ENCODE data around the gene RIN3.
A peak's percentile ranks its signal among the peaks of the same experiment; 100 is the strongest.

Gene RIN3, protein sequence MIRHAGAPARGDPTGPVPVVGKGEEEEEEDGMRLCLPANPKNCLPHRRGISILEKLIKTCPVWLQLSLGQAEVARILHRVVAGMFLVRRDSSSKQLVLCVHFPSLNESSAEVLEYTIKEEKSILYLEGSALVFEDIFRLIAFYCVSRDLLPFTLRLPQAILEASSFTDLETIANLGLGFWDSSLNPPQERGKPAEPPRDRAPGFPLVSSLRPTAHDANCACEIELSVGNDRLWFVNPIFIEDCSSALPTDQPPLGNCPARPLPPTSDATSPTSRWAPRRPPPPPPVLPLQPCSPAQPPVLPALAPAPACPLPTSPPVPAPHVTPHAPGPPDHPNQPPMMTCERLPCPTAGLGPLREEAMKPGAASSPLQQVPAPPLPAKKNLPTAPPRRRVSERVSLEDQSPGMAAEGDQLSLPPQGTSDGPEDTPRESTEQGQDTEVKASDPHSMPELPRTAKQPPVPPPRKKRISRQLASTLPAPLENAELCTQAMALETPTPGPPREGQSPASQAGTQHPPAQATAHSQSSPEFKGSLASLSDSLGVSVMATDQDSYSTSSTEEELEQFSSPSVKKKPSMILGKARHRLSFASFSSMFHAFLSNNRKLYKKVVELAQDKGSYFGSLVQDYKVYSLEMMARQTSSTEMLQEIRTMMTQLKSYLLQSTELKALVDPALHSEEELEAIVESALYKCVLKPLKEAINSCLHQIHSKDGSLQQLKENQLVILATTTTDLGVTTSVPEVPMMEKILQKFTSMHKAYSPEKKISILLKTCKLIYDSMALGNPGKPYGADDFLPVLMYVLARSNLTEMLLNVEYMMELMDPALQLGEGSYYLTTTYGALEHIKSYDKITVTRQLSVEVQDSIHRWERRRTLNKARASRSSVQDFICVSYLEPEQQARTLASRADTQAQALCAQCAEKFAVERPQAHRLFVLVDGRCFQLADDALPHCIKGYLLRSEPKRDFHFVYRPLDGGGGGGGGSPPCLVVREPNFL

DNA sequence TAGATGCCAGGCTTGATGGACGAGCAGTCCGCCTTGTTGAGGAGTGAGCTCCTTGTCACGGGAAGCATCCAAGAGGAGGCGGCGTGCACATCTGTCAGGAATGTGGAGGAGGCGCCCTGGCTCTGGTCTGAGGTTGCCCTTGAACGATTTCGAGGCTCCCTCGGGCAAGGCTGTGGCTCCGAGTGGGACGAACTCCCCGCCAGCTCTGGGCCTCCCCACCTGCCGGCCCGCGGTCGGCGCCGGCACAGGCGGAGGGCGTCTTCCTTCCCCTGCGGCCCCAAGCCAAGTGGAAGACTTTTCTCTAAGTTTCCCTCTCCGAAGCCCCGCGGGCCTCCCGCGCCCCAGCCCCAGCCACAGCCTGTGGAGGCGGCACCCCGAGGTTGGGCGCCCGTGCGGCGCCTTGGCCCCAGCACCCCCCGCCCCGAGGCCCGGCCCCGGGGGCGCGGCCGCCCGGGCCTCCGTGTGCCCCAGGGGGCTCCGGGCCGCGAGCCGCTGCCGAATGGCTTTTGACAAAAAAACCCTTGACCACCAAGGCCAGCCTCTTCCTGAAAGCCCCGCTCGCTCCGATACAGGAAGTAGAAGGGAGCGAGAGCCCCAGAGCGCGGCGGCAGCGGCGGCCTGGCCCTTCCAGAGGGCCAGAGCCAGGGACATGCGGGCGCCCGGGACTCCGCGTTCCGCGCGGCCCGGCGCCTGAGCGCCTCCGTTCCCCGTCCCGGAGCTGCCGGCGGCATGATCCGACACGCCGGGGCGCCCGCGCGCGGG lies at the start of gene RIN3:
RIN3 (plus strand) TSS at position 578 of the 762 bp plus-strand sequence; CDS start at position 730, 152 bp downstream.
- peak in 4 of 6 experiments; percentile 25 to 62 (median 41) for DNase-seq

DNA sequence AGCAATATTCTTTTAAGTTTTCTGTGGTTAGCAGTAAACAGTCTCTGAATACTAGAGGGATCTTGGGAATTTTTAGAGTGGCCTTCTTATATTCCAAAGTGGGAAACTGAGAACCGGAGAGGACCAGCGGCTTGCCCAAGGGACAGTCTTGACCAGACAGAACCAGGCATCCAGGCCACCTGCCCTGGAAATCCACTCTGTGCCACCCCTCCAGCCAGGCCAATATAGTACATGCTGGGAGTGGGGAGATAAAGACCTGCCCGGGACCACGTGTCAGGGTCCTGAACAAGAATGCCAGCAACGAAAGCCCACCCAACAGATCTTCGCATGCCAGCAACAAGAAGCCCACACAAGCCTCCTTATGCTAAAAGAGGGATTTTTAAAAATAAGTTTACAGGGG lies 49.4 kb upstream of the RIN3 start:
- DNase-seq: no peak

DNA sequence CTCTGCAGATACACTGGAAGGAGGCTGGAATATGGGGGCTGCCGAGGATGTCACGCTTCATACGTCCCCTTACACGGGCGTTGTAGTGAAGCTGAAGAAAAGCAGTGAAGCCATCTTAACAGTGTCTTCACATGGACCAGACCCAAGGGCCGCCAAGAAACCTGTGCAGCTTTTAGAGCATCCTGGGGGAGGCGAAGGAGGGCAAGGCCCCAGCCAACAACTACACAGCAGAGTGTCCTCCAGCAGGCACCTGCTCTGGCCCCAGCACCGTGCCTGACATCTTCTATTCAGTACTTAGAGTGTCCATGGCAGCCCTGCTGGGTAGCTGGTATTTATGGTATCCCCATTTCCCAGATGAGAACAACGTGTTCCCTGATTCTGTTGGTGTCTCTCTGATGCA lies 48.9 kb upstream of the RIN3 start:
- no peak for DNase-seq

DNA sequence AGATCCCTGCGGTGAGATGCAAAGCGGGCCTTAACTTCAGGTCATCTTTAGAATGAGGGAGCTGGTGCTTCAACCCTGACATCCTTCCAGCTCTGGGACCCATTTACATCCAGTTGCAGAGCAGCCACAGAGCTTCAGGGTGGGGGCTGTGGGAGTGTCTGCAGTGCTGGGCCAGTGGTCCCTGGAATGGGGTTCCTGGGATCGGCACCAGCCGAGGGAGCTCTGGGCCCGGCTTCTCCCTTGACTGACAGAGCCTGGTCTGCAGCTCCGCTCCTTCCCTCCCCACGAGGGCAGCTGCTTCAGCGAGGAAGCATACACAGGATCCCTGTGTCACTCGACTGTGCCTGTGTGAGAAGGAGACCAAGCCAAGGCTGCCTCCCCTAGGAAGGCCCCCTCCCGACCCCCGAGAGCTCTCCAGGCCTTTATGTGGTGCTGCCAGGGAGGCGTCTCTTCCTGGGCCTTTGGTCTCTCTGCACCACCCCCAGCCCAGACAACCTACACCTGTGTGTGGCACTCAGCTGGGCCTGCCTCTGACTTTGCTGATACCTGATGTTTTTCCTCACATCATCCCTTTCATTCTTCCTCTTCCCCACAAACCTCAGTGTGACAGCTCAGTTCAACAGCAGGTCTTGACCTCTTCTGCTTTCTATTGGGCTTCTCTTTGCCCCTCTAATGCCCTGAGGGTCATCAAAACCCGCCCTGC lies 48.1 kb upstream of the RIN3 start:
- DNase-seq: no peak

DNA sequence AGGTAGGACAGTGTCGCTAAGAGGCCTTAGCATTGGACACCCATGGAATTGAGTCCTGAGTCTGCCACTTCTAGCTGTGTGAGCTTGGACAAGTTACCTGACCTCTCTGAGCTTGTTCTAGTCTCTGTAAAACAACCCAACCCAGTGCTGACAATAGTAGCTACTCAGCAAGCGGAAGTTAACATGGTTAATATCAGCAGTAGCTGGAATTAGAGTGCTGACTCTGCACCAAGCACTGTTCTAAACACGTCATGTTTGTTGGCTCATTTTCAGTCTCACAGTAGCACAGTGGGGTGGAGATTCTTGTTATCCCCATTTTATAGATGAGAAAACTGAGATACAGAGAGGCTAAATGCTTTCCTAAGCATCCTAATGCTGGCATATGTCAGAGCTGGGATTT lies 47.5 kb upstream of the RIN3 start:
- no peak for DNase-seq

DNA sequence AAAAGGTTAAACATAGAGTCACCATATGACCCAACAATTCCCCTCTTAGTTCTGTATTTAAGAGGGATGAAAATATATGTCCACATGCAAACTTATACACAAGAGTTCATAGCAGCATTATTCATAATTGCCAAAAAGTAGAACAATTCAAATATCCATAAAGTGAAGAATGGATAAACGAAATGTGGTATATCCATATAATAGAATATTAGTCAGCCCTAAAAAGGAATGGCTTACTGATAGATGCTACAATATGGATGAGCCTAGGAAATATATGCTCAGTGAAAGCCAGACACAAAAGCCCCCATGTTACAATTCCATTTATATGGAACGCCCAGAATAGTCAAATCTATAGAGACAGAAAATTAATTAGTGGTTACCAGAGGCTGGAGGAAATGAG lies 44.1 kb upstream of the RIN3 start:
- DNase-seq: no peak

DNA sequence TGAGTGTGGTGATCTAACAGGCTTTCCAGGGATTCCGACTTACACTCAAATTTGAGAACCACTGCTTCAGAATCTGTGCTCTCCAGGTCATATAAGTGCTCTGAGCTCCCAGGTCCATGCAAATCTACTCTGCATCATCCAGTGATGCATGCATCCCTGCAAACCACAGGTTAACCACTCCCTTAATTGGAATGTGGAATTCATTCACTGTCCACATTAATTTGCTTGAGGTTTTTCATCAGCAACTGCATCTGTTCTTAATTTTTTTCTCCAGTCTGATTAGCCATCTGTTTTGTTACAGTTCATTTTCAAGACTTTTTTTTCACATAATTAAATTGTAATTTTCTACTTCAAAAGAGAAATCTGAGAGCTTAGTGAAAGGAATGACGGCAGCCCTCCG lies 43.4 kb upstream of the RIN3 start:
- DNase-seq: no peak

DNA sequence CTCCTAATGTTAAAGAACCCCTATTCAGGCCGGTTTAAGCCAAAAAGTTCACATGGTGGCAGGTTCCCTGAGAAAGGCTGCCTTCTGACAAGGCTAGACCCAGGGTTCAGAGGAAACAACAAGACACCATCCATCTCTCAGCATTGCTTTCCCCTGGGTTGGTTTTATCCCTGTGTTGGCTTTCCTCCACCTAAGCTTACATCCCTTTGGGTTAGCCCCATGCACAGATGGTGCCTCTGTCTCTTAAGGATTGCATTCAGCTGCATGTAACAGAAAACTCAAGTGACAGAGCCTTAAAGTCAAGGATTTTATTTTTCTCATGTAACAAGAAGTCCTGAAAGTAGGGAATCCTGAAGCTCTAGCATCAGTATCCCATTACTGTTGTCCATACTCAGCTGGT lies 42.8 kb upstream of the RIN3 start:
- no peak for DNase-seq

DNA sequence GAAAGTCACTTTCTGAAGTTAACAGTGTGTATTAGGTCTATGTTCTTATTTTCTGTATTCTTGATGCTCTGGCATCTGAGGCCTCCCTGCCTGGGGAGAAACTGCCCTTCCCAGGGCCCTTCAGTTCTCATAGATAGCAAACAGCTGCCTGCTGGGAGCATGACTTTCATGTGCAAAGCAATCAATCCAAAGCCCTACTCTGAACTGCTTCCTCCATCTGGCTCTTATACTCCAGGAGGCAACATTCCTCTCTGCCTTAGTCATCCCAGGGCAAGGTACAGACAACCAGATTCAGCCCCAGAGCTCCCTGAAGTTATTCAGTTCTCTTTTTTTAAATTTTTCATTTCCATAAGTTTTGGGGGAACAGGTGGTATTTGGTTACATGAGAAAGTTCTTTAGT lies 41.7 kb upstream of the RIN3 start:
- no peak for DNase-seq

DNA sequence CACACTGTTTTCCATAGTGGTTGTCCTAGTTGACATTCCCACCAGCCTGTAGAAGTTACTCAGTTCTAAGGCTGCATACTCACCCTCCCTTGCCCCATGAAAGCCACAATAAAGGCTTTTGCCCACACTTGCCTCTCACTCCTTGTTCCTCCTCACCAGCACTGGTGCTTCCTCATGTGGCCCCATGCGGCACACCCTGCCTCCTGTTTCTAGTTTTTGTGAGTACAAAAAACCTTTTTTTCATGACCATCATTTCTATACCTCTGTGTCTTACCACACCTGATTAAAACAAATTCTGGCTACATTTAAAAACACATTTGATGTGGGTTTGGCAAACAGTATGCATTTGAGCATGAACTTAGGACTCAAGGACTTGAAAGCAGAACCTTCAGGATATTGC lies 40.7 kb upstream of the RIN3 start:
- no peak for DNase-seq

DNA sequence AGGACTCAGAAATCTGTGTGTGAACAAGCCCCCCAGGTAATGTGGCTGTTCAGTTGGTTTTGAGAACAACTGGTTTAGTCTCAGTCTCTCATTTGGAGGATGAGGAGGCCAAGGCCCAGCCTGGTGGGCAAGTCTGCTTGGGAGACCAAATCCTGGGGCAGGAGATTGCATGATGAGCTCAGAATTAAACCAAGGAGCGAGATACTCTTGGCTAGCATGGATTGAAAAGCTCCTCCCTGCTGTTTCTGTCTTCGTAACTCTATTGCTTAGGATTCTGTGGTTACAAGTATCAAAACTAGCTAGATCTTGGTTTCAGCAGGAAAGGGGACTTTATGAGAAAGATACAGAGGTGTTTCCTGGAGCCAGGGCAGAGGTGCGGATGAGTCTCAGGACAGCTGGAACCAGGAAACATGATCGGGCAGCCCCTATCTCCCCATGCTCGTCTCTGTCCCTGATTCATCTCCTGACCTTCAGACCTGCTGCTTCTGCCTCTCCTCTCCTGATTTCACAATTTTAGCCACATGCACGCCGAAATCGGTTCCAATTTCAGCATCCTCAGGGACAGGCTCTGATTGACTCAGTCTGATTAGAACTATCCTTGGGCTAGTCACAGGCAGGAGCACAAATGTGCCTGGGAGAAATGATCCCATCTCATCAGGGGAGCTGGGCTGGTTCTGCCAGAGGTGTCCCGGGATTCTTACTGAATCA lies 40.2 kb upstream of the RIN3 start:
- DNase-seq: no peak

DNA sequence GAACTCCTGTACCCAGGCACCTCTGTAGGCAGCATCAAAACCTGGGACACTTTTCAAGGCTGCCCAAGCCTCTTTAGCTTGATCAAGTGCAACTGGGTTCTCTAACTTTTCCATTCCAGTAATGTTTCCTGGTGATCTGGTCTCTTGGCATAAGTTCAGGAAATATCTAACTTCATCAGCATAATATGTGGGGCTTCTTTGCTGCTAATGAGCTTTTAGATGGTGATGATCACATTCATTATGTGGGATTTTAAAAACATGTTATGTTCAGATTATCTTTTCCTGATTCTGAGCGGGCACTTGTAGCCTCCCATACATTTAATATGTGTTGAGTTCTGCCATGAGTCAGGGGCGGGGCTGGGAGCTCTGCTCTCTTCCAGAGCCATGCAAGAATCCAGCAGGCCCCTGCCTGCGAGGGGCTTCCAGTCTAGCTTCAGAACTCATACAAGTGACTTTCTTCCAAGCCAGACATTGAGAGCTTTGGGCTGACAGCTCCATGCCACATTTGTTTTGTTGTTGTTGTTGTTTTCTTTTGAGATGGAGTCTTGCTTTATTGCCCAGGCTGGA lies 39.5 kb upstream of the RIN3 start:
- DNase-seq: no peak

DNA sequence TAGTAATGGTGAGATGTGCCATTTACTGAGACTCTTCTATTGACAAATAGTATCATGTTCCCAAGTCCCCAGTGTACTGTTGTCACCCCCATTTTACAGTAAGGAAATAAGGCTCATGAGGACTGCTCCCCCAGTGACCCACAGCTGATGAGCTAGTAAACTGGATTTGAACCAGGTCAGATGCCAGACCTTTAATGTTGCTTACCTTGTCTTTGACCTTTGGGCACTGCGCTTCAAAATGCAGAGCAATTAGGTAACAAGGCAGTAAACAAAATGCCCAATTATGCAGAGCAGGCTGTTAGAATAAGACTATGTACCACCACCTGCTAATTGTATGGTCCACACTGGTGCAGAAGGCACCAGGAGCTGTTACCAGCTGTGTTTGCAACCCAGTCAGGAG lies 38.5 kb upstream of the RIN3 start:
- DNase-seq: no peak

DNA sequence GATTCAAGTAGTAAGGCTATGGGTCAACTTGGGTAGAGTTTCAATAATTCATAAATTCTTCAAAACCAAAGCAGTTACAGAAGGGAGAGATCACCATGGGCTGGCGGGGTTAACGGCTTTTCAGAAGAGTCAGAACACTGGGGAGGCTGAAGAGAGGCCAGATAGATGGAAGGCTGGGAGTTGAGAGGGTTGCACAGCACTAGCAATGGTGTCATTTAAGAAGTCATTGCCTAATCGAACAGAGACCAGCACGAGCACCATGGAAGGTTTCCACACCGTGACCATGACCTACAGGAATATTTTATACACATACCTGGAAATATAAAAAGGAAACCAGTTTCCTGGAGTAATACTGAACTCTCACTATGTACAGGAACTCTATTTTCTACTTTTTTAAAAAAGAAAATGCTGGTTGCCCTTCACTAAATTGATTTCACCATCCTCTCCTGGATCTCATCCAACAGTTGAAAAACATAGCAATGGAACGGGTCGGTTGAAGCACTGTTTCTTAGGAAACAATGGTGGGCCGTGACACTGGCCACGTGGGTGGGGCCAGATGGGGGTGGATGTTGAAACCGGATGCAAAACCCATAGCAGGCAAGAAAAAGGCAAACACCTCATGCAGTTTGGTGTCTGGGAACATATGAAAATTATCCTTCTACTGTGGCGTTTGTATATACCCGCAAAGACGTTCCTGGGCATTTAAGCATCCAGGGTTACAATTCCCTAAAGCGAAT lies 38.0 kb upstream of the RIN3 start:
- DNase-seq: no peak

DNA sequence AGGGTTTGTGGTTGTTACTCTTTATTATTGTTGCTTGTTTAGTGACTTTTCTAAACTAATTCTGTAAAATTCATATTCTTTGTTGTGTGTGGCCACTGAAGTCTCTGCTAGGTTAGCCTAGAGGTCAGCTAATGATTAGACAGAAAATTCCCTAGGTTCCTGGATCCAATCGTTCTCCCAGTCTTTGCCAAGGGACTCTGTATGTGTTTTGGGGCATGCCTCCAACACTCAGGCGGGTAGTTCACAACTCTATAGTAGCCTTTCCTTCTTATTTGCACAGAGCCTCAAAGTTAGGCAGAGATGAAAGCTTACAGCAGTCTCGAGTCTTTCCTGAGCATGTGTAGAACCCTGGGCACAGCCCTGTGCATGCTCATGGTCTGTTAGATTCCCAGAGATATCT lies 32.7 kb upstream of the RIN3 start:
- no peak for DNase-seq

DNA sequence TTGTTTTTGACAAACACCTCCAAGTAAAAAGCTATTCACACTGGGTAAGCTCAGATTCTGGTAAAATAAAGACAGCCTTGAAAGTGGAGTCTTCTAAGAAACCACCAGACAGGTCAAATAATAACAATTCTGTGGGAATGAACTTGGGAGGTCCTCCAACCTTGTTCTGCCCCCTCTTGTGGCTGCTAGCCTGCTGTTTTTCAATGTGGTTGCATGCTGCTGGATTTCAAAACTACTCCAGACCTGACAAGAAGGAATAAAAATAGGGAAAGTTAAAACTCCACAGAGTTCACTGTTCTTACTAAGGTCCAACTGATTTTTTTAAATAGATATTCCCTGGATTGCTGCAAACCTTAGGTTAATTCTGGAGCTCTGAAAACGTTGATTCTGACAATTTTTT lies 32.2 kb upstream of the RIN3 start:
- no peak for DNase-seq

DNA sequence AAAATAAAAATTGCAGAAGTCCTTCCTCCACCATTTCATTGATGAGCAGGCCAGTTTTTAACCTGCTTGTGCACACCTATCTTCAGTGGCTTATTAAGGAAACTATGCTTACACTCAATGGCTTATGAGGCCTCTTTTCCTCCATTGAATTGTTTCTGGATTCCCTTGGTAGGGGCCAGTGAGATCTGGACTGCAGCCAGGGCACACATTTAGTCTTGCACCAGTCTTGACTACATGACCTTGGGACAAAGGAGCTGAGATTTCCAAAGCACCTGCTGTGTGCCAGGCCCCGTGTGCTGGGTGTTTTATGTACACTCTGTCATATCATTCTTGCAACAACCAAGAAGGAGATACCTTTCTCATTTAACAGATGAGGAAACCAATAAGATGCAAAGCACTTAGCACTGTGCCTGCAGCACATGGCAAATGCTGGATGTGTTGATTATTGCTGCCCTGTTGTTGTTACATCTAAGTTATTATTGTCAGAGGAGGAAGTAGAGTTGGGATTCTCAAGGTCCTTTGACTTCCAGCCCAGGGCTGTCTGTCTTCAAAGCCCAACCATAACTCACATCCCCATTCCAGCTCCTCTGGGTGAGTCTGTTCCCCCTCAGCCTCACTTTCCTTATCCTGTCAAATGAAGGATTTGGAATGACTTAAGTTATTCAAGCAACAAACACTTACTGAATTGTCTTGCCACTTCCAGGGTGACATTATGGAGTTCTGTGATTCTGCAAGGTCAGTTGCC lies 31.6 kb upstream of the RIN3 start:
- DNase-seq: no peak

DNA sequence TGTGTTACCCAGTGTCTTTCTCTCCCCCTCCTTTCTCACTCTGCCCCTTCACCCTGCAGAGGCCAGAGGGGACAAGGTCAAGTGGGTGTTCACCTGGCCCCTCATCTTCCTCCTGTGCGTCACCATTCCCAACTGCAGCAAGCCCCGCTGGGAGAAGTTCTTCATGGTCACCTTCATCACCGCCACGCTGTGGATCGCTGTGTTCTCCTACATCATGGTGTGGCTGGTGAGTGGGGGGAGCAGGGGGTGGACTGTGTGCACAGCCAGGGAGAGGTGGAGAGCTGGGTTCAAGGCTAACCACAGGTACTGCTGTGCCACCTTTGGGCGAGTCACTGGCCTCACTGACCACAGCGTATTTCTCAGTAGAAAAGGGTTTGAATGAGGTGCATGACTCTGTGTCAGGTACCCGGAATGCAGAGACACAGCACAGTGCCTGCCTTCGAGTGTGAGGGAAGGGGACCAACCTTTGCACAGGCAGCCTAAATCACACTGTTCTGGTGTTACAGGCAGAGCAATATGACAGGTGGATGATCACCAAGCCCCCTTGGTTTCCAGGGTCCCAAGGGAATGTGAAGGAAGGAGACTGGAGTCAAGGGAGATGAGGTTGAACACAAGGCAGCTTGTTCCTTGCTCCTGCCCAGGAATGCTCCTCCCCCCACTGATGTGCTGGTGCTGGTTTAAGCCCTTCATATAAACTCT lies 30.8 kb upstream of the RIN3 start:
- DNase-seq: no peak

DNA sequence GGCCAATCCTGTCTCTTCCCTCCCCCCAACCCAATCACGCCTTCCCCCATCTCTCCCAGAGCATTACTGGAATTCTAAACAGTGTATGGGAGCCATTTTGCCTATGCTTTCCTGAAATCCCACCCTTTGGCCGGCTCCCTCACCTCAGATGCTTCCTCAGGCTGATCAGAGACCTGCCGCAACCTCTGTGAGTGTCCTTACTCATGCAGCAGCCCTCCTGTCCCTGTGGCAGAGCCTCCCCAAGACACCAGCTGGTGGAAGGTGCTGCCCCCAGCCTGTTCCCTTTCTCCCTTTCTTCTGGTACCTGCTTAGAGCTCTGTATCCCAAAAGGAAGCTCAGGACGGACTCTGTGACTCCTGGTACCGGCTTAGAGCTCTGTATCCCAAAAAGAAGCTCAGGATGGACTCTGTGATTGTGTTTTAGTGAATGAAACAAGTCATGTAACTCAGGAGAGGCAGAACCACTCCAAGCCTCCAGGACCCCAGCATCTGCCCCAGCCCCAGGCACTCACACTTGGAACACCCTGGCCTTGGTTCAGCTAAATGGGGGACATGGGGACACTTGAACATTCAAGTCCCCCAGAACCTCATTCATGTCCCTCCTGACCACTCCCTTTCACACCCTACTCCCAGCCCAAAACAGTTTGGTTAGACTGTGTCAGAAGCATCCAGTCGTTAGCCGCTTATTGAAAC lies 29.3 kb upstream of the RIN3 start:
- no peak for DNase-seq

Data from stimulated activated naive CD4-positive, alpha-beta T cell (primary cell).